ENCODE data around the gene EHBP1.

Gene EHBP1

GRCh38 chr2:63035169-63035568 lies 329.7 kb downstream of the EHBP1 start:
- DNase-seq: no peak

GRCh38 chr2:63035660-63036059 lies 330.1 kb downstream of the EHBP1 start:
- no peak for DNase-seq

- no peak for DNase-seq
Measured at GRCh38 chr2:63038034-63038433, 332.5 kb downstream of the EHBP1 start.

- DNase-seq: no peak
Measured at GRCh38 chr2:63040586-63040985, 335.1 kb downstream of the EHBP1 start.

- DNase-seq: no peak
Measured at GRCh38 chr2:63041592-63041991, 336.1 kb downstream of the EHBP1 start.

GRCh38 chr2:63044362-63045327 lies 339.1 kb downstream of the EHBP1 start:
- no peak for DNase-seq

- no peak for DNase-seq
Measured at GRCh38 chr2:63046552-63046951, 341.0 kb downstream of the EHBP1 start.

- DNase-seq: no peak
Measured at GRCh38 chr2:63046961-63047320, 341.4 kb downstream of the EHBP1 start.

- DNase-seq: no peak
Measured at GRCh38 chr2:63047321-63048279, 342.1 kb downstream of the EHBP1 start.

GRCh38 chr2:63048367-63049171 lies 343.1 kb downstream of the EHBP1 start:
- DNase-seq: no peak

GRCh38 chr2:63049211-63049969 lies 343.9 kb downstream of the EHBP1 start:
- no peak for DNase-seq

- DNase-seq: no peak
Measured at GRCh38 chr2:63049970-63050333, 344.4 kb downstream of the EHBP1 start.

- DNase-seq: no peak
Measured at GRCh38 chr2:63050334-63051041, 345.0 kb downstream of the EHBP1 start, which contains the start of gene OTX1. OTX1 (plus strand) TSS chr2:63050830; CDS start chr2:63052991, 2,161 bp downstream.

- no peak for DNase-seq
Measured at GRCh38 chr2:63051042-63051794, 345.7 kb downstream of the EHBP1 start.

- DNase-seq: no peak
Measured at GRCh38 chr2:63051795-63052333, 346.4 kb downstream of the EHBP1 start.

GRCh38 chr2:63052411-63053080 lies 347.0 kb downstream of the EHBP1 start:
- no peak for DNase-seq

GRCh38 chr2:63053081-63053888 lies 347.8 kb downstream of the EHBP1 start:
- DNase-seq: no peak

GRCh38 chr2:63053889-63054602 lies 348.5 kb downstream of the EHBP1 start:
- no peak for DNase-seq

Data from MV-4-11 (cell line).